Mucosa of descending colon (tissue), 3 donors: Measurements from ENCODE around the gene PANX2. TPM values are rescaled to one million over a fixed set of nuclear protein-coding genes. Genes with fewer than 3 reads are reported as not detected.

Source experiments
- ATAC-seq: fragments of 200-7000 bp; cut with Tn5 transposase; one replicate; pipeline ENCODE4 v1.9.1; 2020; ENCODE audit warnings: mild to moderate bottlenecking, moderate library complexity
- DNase-seq, 3 donors: peaks; one replicate each; pipeline ENCODE4 v3.0.0-alpha.2; 2020
- H3K36me3 ChIP-seq: fragments of 200-600 bp; one replicate; pipeline ENCODE4 v1.8.0; 2021; ENCODE audit warnings: low read depth, mild to moderate bottlenecking
- H3K4me1 ChIP-seq: fragments of 200-600 bp; one replicate; pipeline ENCODE4 v1.8.0; 2021; ENCODE audit warnings: low read depth, mild to moderate bottlenecking
- H3K4me3 ChIP-seq: fragments of 200-600 bp; one replicate; pipeline ENCODE4 v1.8.0; 2021; ENCODE audit warnings: mild to moderate bottlenecking
- H3K9me3 ChIP-seq: fragments of 200-600 bp; one replicate; pipeline ENCODE4 v1.8.0; 2021; ENCODE audit warnings: mild to moderate bottlenecking
- intact Hi-C, 2 donors: fragments of 100-400 bp; cut with DNase I in 1 of 2; cut with micrococcal nuclease in 1 of 2; formaldehyde crosslinking; loops; one replicate each; pipeline versions ENCODE4 v1.11.0 to v1.11.1; 2022; cut with DNase I, micrococcal nuclease
- total RNA-seq, 3 donors: library from RNA; stranded (reverse); fragmentation: NEBNext Ultra II Directional in 2 of 3; extraction: Animal tissue kit (Norgen Biotek cat#: 25700) in 2 of 3; gene quantifications; one replicate each; pipeline versions ENCODE4 v1.2.1 to v1.2.4, GENCODE V29; 2021 to 2023
- TF ChIP-seq, protein P1 (sequence below): fragments of 200-600 bp; IDR thresholded peaks from one replicate; pipeline ENCODE4 v1.8.0; 2022; ENCODE audit warnings: antibody characterized with exemption, mild to moderate bottlenecking
- donor health status: DM: no; HTN: no; CAD: no; lungs with moderate emphysema.
- donor health status: DM: no; HTN: no; CAD: no.
- donor health status: DM: no; HTN: yes; CAD: no.

PANX2 gene
- total RNA-seq, 3 donors from 2014 or later: 0.44 TPM; not detected in 2

DNA sequence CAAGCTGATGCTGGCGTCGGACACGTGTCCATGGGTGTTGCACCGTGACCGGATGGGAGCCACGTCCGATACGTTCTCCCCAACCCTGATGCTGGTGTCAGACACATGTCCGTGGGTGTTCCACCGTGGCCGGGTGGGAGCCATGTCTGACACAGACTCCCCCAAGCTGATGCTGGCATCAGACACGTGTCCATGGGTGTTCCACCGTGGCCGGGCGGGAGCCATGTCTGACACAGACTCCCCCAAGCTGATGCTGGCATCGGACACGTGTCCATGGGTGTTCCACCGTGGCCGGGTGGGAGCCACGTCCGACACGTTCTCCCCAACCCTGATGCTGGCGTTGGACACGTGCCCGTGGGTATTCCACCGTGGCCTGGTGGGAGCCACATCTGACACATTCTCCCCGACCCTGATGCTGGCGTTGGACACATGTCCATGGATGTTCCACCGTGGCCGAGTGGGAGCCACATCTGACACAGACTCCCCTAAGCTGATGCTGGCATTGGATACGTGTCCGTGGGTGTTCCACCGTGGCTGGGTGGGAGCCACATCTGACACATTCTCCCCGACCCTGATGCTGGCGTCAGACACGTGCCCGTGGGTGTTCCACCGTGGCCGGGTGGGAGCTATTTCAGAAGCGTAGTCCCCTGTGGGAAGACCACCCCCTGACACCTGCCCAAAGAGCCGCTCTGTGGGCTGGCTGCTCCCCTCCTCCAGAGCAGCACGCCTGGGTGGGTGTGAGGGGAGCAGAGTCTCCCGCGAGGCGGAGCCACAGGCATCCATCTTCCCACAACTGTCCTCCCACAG lies 50.3 kb downstream of the PANX2 start:
- intact Hi-C loops: no loop called here
- Histone ChIP-seq H3K4me3 (no peak overlapping the region), H3K4me1 (no peaks in the 10 kb centered on the region), H3K36me3 (peaks cover 22% of the 10 kb centered on the region), H3K9me3 (no peaks in the 10 kb centered on the region)
- ATAC-seq: no peak
- TF ChIP-seq, protein P1, sequence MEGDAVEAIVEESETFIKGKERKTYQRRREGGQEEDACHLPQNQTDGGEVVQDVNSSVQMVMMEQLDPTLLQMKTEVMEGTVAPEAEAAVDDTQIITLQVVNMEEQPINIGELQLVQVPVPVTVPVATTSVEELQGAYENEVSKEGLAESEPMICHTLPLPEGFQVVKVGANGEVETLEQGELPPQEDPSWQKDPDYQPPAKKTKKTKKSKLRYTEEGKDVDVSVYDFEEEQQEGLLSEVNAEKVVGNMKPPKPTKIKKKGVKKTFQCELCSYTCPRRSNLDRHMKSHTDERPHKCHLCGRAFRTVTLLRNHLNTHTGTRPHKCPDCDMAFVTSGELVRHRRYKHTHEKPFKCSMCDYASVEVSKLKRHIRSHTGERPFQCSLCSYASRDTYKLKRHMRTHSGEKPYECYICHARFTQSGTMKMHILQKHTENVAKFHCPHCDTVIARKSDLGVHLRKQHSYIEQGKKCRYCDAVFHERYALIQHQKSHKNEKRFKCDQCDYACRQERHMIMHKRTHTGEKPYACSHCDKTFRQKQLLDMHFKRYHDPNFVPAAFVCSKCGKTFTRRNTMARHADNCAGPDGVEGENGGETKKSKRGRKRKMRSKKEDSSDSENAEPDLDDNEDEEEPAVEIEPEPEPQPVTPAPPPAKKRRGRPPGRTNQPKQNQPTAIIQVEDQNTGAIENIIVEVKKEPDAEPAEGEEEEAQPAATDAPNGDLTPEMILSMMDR: no peak
- no peak for DNase-seq

DNA sequence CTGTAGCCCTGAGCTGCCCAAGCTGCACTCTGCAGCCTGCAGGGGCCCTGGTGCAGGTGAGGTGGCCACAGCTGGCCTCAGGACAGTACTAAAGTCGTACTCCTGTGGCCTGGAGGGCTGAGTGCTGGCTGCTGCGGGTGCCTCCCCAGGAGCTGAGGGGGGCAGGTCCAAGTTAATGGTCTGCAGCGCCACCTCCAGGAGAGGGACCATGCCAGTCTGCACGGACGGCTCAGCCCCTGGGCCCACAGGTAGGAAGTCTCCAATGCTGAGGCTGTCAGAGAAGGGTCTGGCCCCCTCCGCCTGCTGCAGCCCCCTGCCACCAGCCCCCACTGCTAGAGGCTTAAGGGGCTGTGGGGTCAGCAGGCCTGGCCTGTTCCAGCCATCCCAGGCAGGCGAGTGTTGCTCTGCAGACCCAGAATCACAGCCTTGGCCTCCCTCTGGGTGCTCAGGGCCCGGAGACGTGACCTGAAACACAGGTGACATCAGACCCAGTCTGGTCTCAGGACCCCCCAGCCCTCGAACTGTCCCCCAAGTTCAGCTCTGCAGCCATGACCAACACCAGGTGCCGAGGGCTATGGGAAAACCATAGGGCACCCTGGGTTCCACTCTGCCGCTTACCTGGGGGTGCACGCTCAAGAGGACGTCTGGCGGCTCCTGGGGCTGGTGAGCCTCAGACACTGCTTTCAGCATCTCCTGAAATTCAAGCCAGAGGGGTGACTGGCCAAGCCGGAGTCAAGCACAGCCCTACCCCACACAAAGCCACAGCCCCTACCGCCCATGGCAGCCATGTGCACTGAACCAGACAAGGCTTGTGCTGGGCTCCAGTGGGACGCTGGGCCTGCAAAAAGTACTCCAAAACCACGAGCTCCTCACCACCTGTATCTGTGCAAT lies 51.1 kb downstream of the PANX2 start:
- TF ChIP-seq, protein P1: no peak

DNA sequence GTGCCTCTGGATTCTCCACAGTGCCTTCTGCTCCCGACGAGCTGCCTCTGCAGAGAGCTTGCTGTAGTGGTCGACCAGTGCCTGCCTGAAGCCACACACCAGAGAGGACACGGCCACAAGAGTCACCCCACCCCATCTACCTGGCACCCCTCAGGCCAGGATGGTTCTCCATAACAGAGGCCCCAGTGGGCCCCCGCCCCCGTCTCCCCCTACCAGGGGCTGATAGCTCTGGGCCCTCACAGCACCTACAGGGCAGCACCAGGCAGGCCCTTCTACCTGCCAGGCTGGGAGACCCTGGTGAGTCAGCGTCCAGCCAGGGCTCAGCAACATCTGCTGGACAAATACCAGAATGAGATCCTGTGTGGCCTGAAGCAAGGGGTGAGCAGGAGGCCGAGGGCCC lies 52.0 kb downstream of the PANX2 start:
- no peak overlapping the region for H3K4me3 ChIP-seq
- no peaks in the 10 kb centered on the region for H3K9me3 ChIP-seq
- TF ChIP-seq, protein P1: no peak
- H3K36me3 ChIP-seq: peaks cover 5% of the 10 kb centered on the region
- ATAC-seq (no peak), DNase-seq (no peak)
- H3K4me1 ChIP-seq: no peaks in the 10 kb centered on the region
- intact Hi-C loops: no loop called here

More for the DNA sequence above, 51.1 kb downstream of the PANX2 start:
- no peak for ATAC-seq
- Histone ChIP-seq H3K4me1 (no peaks in the 10 kb centered on the region), H3K36me3 (peaks cover 14% of the 10 kb centered on the region), H3K4me3 (no peak overlapping the region), H3K9me3 (no peaks in the 10 kb centered on the region)
- intact Hi-C loops: no loop called here
- no peak for DNase-seq

DNA sequence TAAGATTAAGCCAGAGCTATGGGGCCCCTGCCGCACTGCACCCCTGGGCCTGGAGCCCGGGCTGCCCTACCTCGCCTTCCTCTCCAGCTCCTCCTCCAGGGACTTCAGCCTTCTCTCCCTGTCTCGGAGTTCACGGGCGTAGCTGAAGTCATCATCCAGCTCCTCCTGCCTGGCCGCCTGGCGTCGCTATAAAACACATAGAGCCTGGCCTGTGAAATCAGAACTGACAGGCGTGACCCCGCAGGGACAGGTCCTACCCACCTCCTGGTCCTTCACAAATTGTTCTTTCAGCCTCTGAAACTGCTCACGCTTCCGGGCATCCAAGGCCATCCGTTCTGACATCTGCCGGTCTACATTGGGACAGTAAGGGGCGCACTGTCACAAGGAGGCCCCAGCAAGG lies 53.5 kb downstream of the PANX2 start:
- H3K9me3 ChIP-seq: no peaks in the 10 kb centered on the region
- H3K4me3 ChIP-seq: no peak overlapping the region
- no peaks in the 10 kb centered on the region for H3K36me3 ChIP-seq
- DNase-seq: no peak
- no peaks in the 10 kb centered on the region for H3K4me1 ChIP-seq
- TF ChIP-seq, protein P1: no peak
- intact Hi-C loops: no loop called here
- ATAC-seq: no peak

DNA sequence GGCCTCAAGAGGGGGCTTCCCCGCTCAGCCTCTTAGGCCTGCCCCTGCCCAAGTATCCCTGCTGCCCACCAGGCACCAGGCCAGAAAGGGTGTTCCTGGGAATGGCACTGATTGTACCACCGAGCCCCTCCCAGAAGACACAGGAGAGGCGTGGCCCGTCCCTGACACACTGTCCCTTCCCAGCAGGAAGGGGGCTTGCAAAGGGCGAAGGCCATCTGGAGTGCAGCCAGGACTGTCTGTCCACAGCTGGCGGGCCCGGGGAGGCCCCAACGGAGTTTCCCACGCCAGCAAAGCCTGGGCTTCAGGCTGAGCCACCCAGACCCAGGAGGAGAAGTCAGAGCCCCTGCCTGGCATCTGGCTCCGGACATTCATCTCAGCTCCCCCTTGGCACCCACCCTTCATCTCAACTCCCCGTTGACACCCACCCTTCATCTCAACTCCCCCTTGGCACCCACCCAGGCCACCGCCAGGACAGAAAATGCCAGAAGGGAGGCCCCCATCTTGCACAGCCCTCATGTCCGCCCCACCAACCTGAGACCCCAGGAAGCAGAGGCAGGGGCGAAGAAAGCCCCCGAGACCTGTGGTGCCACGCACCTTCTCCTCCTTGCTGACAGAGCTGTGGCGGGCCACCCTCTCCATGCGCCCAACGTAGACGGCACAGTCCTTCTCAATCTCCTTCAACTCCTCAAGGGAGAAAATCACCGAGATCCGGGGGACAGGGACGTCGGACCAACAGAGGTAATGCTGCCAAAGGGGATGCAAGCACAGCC lies 54.9 kb downstream of the PANX2 start:
- ATAC-seq (peak; percentile 13), DNase-seq (no peak)
- no peak overlapping the region for H3K4me3 ChIP-seq
- intact Hi-C loops: no loop called here
- H3K9me3 ChIP-seq: no peaks in the 10 kb centered on the region
- TF ChIP-seq, protein P1: no peak
- H3K36me3 ChIP-seq: no peaks in the 10 kb centered on the region
- H3K4me1 ChIP-seq: no peaks in the 10 kb centered on the region
